ENCODE measurements around the gene RAMACL.

GRCh38 chr6:166567107-166567506 lies 19.4 kb downstream of the RAMACL start:
- TF ChIP-seq CTCF (IDR thresholded peaks at IDR 0.05; ENCODE audit: poor library complexity, severe bottlenecking) (no peak), EP300 (conservative IDR thresholded peaks at IDR 0.05; ENCODE audit: poor library complexity, severe bottlenecking) (no peak), EZH2 (IDR thresholded peaks at IDR 0.05; ENCODE audit: borderline replicate concordance, insufficient read depth, low read length, poor library complexity, severe bottlenecking) (no peak), POLR2AphosphoS5 (IDR thresholded peaks at IDR 0.05) (no peak), MXI1 (conservative IDR thresholded peaks at IDR 0.05; ENCODE audit: poor library complexity, severe bottlenecking) (no peak), REST (IDR thresholded peaks at IDR 0.05; ENCODE audit: borderline replicate concordance) (no peak)
